Retina (tissue), 1 donor: ENCODE data around the gene RNASEH1.

Experiments used
- DNase-seq: peaks from one replicate; pipeline ENCODE4 v3.0.0-alpha.2; 2016

Gene RNASEH1

DNA sequence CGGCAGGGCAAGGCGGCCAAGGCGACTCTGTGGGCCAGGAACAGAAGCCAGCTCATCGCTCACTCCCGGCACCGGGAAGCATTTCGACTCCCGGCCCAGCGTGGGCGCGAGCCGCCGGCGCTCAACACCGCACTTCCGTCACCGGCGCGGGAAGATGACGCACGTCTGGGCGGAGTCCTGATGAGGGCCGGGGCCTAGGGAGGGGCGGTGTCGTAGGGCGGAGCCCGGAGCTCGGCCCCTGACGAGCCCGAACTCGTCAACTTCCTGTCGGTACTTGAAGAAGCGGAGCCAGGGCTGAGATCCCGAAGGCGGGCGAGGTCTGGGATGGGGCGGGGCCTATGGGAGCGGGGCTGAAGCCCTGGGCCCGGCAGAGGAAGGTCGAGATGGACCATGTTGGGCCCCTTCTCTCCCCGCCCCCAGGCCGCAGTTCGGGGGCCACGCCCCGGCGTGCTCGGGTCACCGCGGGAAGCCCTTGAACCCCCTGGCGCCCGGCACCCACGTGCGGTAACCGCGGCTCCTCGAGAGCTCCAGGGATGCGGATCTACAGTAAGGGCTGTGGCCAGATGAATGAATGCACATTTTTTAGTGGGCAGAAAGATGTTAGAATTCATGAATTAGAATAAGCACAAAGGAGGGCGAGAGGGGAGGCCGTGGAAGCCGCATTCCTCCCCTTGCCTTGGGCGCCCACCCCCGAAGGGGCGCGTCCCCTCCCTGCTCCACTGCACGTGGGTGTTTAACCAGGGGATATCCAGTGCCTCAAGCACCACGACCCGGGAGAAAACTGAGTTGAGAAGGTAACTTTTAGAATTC lies at the start of gene RNASEH1:
TSS of gene RNASEH1 (minus strand) at position 129 of the 810 bp plus-strand sequence. CDS start at position 56, 73 bp downstream.
- DNase-seq, result peak; percentile 98

DNA sequence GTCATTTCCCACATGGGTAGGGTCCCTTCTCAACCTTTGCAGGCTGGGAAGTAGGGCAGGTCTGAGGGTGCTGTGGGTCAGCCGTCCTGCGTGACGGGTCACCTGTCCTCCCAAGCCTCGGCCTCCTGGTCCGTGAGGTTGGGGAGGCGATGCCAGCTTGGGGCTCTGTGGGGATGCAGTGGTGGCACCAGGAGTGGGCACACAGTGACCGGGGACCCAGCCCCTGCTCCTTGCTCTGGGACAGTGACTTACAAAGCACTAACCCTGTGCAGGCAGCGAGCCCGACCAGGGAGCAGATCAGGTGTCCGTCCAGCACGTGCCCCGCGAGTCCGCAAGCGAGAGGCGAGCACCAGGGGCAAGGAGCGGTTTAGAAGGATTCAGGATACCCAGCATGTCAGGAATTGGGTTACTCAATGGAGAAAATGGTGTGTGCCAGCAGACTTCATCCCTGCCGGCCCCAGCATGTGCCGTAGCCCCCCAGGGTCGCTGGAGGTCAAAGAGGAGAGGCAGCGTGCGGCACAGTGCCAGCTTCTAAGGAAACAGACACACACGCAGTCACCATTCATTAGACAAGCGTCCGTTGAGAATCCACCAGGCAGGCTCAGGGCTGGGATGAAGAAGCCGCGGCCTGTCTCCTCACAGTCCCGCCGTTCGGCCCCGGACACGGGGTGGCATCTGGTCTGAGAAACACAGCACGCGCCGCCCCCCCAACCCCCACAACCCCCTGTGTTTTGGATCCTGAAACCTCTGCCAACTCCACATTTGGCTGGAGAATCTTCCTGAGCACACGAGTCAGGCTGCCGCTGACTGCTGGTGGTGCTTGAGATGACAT lies 48.5 kb upstream of the RNASEH1 start:
- peak; percentile 71 for DNase-seq

GRCh38 chr2:3606028-3606369 lies 47.9 kb upstream of the RNASEH1 start:
- no peak for DNase-seq

DNA sequence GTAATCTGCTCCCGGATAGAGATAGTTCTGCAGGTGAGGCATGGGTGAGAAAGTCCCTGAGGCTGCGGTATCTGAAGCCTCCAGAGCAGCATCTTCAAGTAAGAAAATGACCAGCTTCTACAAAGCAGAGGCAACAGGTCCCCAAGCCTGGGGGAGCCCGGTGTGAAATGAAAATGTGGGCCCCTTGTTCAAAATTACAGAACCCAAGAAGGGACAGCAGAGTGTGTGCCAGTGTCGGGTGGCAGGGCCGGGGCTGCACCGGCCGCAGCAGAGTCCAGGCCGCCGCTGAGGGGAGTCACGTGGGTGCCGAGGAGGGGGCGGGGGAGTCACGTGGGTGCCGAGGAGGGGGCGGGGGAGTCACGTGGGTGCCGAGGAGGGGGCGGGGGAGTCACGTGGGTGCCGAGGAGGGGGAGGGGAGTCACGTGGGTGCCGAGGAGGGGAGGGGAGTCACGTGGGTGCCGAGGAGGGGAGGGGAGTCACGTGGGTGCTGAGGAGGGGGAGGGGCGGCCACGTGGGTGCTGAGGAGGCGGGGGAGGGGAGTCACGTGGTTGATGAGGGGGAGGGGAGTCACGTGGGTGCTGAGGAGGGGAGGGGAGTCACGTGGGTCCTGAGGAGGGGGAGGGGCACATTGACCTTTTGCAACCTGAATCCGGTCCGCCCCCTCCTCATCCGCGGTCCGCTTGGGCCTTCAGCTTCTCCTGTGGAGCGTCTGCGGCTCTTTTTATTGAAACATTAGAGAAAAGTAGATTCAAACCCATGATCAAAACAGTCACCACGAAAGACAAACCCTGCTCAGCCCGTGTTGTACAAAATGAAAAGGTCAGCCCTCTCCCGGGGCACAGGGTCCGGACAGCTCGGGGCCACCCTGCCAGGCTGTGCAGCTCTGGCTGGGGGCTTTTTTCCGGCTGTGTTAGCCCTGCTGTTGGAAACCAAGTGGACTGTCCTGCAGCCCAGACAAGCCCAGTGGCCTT lies 47.1 kb upstream of the RNASEH1 start:
- DNase-seq, result no peak

- DNase-seq, result peak; percentile 23
These were observed 46.2 kb upstream of the RNASEH1 start for GRCh38 chr2:3604207-3604877.

GRCh38 chr2:3603536-3604206 lies 45.5 kb upstream of the RNASEH1 start:
- no peak for DNase-seq

DNA sequence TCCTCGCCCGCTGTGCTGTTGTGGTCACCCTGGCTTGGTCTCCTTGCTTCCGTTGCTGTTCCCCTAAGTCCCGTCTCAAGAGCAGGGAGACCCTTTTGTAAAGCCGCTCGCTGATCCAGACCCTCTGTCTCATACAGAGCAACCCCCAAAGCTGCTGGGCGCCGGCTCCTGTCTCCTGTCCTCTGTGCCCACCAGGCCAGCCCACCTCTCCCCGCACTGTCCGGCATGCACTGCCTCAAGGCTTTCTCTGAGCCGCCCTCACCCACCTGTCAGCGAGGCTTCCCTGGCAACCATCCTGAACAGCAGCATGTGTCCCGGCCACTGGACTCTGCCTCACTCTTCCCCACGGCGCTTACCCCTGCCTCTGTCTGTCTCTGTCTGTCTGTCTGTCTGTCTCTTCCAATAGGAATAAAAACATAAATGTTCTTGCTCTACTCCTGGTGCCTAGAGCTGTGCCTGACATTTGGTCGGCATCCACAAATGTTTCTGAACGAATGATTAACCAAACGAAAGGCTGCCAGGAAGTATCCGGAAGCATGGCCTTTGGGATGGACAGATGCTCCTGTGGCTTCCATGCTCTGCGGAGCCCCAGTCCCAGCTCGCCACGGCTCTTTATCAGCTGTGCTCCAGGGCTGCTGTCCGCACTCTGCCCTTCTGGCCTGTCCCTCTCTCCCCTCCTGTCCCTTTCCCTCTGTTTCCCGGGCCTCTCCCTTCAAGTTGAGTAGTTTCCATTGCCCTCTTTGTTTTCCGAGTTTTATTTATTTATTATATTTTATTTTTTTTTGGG lies 44.6 kb upstream of the RNASEH1 start:
- DNase-seq, result no peak

DNA sequence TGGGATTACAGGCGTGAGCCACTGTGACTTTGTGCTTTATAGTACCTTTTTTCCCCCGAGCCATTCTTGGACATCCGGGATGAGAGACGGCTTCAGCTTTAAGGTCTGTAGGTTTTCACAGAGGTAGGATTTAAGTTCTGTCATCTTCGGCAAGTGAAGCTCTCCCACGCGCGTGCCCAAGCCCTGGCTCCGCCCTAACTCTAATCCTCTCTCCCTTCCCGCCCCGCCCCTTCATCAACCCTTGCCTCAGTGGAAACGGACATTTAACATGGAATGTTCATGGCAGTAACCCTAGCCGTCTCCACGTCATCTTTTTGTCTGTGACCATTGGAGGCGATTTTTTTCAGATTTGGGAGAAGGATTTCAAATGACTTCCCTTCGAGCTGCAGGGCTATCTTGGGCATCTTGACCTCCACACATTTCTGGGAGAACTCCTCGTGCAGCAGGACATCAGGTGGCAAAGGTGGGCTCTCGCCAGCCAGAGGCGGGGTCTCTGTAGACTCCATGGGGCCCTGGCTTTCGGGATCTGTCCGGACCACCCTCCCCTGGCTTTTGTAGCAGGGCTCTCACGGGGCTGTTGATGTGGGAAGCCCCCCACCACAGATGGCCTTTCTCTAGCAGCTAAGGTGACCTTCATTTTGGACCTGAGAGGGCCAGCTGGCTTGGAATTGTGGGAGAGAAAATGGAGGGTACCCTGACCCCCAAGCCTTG lies 43.6 kb upstream of the RNASEH1 start:
- no peak for DNase-seq

GRCh38 chr2:3600256-3600855 lies 42.2 kb upstream of the RNASEH1 start:
- DNase-seq, result no peak

DNA sequence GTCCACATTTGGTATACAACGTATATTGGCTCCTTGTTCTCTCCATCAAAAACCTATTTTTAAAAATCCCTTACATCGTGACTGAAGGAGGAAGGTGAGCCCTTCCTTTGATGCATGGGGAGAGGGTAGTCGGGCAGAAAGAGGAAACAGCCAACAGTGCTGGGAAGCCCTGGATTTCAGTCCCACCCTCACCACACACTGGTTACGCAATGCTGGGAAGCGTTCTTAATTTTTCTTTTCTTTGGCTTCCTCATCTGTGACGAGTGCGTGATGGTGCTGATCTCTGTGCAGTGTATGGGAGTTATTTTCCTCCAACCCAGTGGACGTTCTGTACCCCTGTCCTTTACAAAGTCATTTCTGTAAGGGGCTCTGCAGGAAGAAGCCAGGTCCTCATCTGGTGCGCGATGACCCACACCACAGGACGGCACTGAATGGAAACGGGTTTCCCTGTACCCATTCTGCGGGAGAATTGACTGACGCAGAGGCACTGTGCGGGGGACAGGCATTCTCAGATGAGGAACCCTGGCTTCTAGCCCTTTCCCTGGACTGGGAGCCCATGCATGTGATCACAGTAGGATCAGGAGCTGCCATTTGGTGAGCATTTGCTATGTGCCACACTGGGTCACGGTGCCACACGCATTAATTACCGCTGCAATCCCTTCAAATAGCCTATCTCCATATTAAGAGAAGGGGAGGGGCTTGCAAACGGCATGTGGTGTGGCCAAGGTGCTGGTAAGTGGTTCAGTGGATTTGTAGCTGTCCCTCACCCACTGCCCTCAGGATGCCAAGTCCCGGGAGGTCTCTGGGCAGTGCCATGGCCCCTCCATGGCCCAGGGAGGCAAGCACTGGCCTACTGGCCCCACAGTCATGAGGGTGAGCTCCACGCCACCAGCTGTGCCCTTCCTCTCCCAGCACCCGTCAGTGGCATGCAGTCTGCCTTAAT lies 41.0 kb upstream of the RNASEH1 start:
- no peak for DNase-seq

GRCh38 chr2:3598197-3598910 lies 40.2 kb upstream of the RNASEH1 start:
- DNase-seq, result no peak

DNA sequence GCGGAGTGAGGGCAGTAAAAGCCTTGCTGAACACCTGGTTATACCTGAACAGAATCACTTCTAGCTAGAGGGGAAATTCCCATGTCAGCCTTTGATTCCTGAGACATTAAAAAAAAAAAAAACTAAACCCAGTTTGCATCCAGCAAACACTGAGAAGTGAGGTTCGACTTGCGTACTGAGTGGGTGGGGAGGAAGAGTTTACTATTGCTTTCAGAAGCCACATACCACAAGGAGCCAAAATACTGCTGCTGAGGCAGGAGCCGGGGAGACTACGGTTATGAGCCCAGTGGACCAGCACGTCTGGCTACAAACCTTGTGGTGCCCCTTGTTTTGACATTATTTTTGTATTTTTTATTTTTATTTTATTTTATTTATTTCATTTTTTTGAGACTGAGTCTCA lies 39.4 kb upstream of the RNASEH1 start:
- DNase-seq, result no peak

GRCh38 chr2:3596901-3597417 lies 38.8 kb upstream of the RNASEH1 start:
- DNase-seq, result no peak

- no peak for DNase-seq
These were observed 37.9 kb upstream of the RNASEH1 start for GRCh38 chr2:3595985-3596384.

DNA sequence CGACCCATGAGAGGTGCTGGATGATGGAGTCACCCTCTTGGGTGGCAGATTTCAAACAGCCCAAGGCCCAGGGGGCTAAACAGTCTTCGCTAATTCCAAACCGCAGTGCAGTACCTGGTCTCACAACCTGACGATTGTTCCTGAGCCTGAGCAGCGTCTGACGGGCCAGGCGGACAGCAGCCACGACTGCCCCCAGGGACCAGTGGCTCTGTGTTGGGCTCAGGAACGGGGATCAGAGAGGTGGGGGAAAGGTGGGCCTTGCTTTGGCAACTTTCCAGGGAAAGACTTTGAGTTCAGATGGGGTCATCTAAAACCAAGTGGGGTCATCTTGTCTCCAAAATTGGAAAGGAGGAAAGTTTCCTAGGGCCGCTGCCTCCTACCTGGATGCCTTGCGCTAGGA lies 37.3 kb upstream of the RNASEH1 start:
- no peak for DNase-seq

DNA sequence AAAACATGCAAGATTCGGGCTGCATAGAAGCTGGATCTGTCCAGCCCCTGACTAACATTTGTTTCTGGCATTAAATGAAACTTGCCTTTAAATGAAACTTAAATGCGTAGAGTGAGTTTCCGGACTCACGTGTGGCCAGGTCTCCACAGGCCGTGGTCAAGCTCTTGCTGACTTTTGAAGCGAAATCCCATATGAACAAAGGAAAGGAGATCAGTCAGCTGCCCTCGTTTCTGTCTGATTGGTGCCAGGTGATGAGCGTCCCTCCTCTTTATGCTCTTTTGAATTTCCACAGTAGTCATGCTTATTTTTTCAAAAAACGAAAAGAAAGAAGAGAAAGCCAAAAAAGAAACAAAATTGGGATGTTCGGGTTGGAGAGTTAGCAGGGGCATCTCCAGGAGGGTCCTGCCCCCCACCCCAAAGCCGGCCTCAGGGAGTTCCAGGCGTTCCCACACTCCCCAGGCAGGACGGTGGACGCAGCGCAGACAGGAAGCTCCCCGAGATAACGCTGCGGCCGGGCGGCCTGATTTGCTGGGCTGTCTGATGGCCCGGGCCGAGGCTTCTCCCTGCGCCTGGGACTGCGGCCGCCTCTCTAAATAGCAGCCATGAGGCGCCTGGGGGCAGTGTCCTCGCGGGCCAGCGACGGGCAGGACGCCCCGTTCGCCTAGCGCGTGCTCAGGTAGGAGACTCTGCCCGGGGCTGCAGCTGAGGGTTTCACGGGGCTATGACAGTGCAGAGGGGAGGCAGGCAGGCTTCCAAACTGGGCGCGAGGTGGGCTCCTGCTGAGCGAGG lies 36.6 kb upstream of the RNASEH1 start, which contains the start of gene COLEC11:
TSS of gene COLEC11 (plus strand) at position 620 of the 789 bp plus-strand sequence. CDS start 9,229 bp downstream, outside the sequence.
- DNase-seq, result peak; percentile 64

- no peak for DNase-seq
These were observed 31.0 kb upstream of the RNASEH1 start for GRCh38 chr2:3589086-3589485.
